ENCODE data around the gene MAPKBP1. TPM values are rescaled to one million over a fixed set of nuclear protein-coding genes. Genes with fewer than 3 reads are reported as not detected.

The MAPKBP1 gene
- total RNA-seq, 3 donors from 2014 or later: 11.5 to 29.3 (median 24.3) TPM

- Histone ChIP-seq H3K4me1 (no peaks in the 10 kb centered on the region), H3K27me3 (no peaks in the 10 kb centered on the region), H3K27ac (no peak overlapping the region), H3K9me3 (no peaks in the 10 kb centered on the region), H3K36me3 (no peaks in the 10 kb centered on the region), H3K4me3 (no peak overlapping the region)
- DNase-seq (ENCODE audit: low spot score in 2 of 2): no peak
- no peak for TF ChIP-seq CTCF (IDR thresholded peaks at IDR 0.05)
- TF ChIP-seq POLR2A (IDR thresholded peaks at IDR 0.05): no peak
- no peak for TF ChIP-seq POLR2AphosphoS5 (IDR thresholded peaks at IDR 0.05)
- intact Hi-C loops (cut with DNase I; ENCODE audit: low total_unique reads): no loop called here
Measured at GRCh38 chr15:41869770-41870688, 95.7 kb downstream of the MAPKBP1 start.

DNA sequence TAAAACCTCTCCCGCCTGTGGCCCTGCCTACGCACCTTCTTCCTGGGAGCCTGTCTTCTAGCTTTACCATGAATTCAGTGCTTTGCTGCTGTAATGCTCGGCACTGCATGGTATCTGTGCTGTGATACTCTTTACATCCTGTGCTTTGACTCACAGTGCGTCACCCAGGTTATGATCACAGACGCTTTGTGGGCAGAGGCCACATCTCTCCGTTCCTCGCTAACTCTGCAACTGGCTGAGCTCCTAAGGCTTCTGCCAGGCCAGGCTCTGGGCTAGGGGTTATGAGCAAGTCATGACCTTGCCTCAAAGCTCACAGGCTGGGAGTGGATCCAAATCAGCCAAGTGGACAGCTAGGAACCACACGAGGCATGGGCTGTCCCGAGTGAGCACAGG is 96.4 kb downstream of the MAPKBP1 start:
- no peaks in the 10 kb centered on the region for H3K36me3 ChIP-seq
- H3K9me3 ChIP-seq: no peaks in the 10 kb centered on the region
- H3K27me3 ChIP-seq: no peaks in the 10 kb centered on the region
- TF ChIP-seq POLR2AphosphoS5 (IDR thresholded peaks at IDR 0.05) (no peak), POLR2A (IDR thresholded peaks at IDR 0.05) (no peak), CTCF (IDR thresholded peaks at IDR 0.05) (no peak)
- no peak overlapping the region for H3K27ac ChIP-seq
- H3K4me1 ChIP-seq: no peaks in the 10 kb centered on the region
- intact Hi-C loops (cut with DNase I; ENCODE audit: low total_unique reads): no loop called here
- no peak for DNase-seq (ENCODE audit: low spot score in 2 of 2)
- no peak overlapping the region for H3K4me3 ChIP-seq

- Histone ChIP-seq H3K27ac (no peak overlapping the region), H3K9me3 (no peaks in the 10 kb centered on the region), H3K27me3 (no peaks in the 10 kb centered on the region), H3K36me3 (no peaks in the 10 kb centered on the region), H3K4me1 (no peaks in the 10 kb centered on the region), H3K4me3 (no peak overlapping the region)
- TF ChIP-seq POLR2A (IDR thresholded peaks at IDR 0.05) (no peak), CTCF (IDR thresholded peaks at IDR 0.05) (no peak), POLR2AphosphoS5 (IDR thresholded peaks at IDR 0.05) (no peak)
- intact Hi-C loops (cut with DNase I; ENCODE audit: low total_unique reads): no loop called here
- no peak for DNase-seq (ENCODE audit: low spot score in 2 of 2)
Measured at GRCh38 chr15:41871175-41871905, 97.1 kb downstream of the MAPKBP1 start.

DNA sequence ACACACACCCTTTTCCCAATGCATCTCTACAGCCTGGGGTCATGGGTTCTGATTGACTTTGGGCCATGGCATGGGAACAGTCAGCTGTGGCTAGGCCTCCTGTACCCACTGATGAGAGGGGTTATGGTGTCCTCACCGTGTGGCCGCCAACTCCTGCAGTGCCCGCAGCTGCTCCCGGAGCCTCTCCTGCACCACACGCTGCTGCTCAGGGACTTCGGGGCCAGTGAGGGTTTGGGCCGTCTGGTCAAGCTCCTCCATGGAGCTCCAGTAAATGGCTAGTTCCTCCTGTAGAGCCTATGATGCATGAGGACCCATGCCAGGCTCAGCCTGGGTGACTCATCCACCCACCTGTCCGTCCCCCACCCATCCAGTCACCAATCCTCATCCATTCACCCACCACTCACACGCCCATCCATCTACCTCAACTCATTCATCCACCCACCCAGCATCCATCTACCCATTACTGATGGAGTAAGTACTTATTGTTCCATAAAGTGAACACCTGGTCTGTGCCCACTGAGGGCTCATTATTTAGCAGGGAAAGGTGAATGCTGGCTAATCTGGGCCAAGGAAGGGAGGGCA is 98.0 kb downstream of the MAPKBP1 start:
- TF ChIP-seq CTCF (IDR thresholded peaks at IDR 0.05): no peak
- no peak for TF ChIP-seq POLR2A (IDR thresholded peaks at IDR 0.05)
- no peak for TF ChIP-seq POLR2AphosphoS5 (IDR thresholded peaks at IDR 0.05)
- no peaks in the 10 kb centered on the region for H3K36me3 ChIP-seq
- intact Hi-C loops (cut with DNase I; ENCODE audit: low total_unique reads): no loop called here
- no peaks in the 10 kb centered on the region for H3K9me3 ChIP-seq
- no peak overlapping the region for H3K27ac ChIP-seq
- no peak for DNase-seq (ENCODE audit: low spot score in 2 of 2)
- H3K4me3 ChIP-seq: no peak overlapping the region
- peaks cover 0 to 2% of the 10 kb centered on the region in 2 donors for H3K4me1 ChIP-seq
- H3K27me3 ChIP-seq: no peaks in the 10 kb centered on the region
